Fibroblast of pulmonary artery (primary cell): ENCODE measurements around the gene MAP1A.

Experiments used
- DNase-seq: peaks from one replicate; pipeline ENCODE4 v3.0.0-alpha.2; 2010; ENCODE audit warnings: low read depth
- H3K4me3 ChIP-seq: replicated peaks from 2 replicates; pipeline ENCODE4 v1.5.1; 2011; ENCODE audit warnings: low read depth, mild to moderate bottlenecking, control low read depth, low read length, moderate library complexity
- CTCF ChIP-seq: IDR thresholded peaks from 2 replicates; pipeline ENCODE4 v1.5.1; 2011; ENCODE audit warnings: mild to moderate bottlenecking, control low read depth, low read length, inconsistent platforms; ENCODE audit errors: missing control alignments

The MAP1A gene

GRCh38 chr15:43516801-43517353 lies 531 bp upstream of the MAP1A start:
- H3K4me3 ChIP-seq = peak overlapping the region; percentile 59
- no peak for TF ChIP-seq CTCF
- DNase-seq = peak; percentile 33

- TF ChIP-seq CTCF = no peak
- H3K4me3 ChIP-seq = peak overlapping the region; percentile 59
- DNase-seq = peak; percentile 22
These were observed 871 bp downstream of the MAP1A start for GRCh38 chr15:43518197-43518761.

- H3K4me3 ChIP-seq = no peak overlapping the region
These were observed 1.8 kb downstream of the MAP1A start for GRCh38 chr15:43519196-43519595.

GRCh38 chr15:43520138-43520537 lies 2.7 kb downstream of the MAP1A start:
- no peak overlapping the region for H3K4me3 ChIP-seq
- DNase-seq = no peak

More at GRCh38 chr15:43519196-43519595, 1.8 kb downstream of the MAP1A start:
- DNase-seq = no peak
- no peak for TF ChIP-seq CTCF

GRCh38 chr15:43521419-43521818 lies 4.0 kb downstream of the MAP1A start:
- no peak for DNase-seq
- TF ChIP-seq CTCF = no peak
- H3K4me3 ChIP-seq = no peak overlapping the region

More at GRCh38 chr15:43520138-43520537, 2.7 kb downstream of the MAP1A start:
- no peak for TF ChIP-seq CTCF

- no peak for DNase-seq
- no peak for TF ChIP-seq CTCF
- no peak overlapping the region for H3K4me3 ChIP-seq
These were observed 4.8 kb downstream of the MAP1A start for GRCh38 chr15:43522247-43522646.

GRCh38 chr15:43523646-43524045 lies 6.2 kb downstream of the MAP1A start:
- TF ChIP-seq CTCF = no peak
- H3K4me3 ChIP-seq = no peak overlapping the region
- DNase-seq = no peak
